ENCODE data around the gene MADCAM1. TPM values are rescaled to one million over a fixed set of nuclear protein-coding genes. Genes with fewer than 3 reads are reported as not detected.

The MADCAM1 gene
- total and polyA plus RNA-seq, 10 of the 15 experiments (the other 5 are each of a cell fraction or from before 2014, with no cell fraction given) = 0.06 to 0.32 (median 0.31) TPM; not detected in 5

GRCh38 chr19:497869-498510 is 1.7 kb downstream of the MADCAM1 start:
- no peak overlapping the region for H3K9ac ChIP-seq (ENCODE audit: control insufficient read depth, insufficient read depth, low read length)
- FAIRE-seq (no peak), DNase-seq (ENCODE audit: low read depth, low spot score) (no peak), ATAC-seq (peak; percentile 52)
- in situ Hi-C loops (cut with MboI) (no loop called here), intact Hi-C loops (cut with micrococcal nuclease; ENCODE audit: unreplicated experiment) (no loop called here)
- no peaks in the 10 kb centered on the region for H3K79me2 ChIP-seq (ENCODE audit: control insufficient read depth, insufficient read depth, low read length)
- H3K9me3 ChIP-seq (replicated peaks; ENCODE audit: control insufficient read depth, insufficient read depth, low read length) = no peaks in the 10 kb centered on the region; the same call in 2 of the 3 replicates
- 10% methylated on average over 32 of the region's 50 CpGs for WGBS (ENCODE audit: insufficient coverage, insufficient replicate concordance, low lambda C conversion rate, missing lambda C conversion rate)
- no peaks in the 10 kb centered on the region for H3K4me1 ChIP-seq (ENCODE audit: control insufficient read depth, insufficient read depth, low read length)
- ChIA-PET SMC1A (ENCODE audit: uncharacterized antibody, unreplicated experiment) (no interaction called here), CTCF (interaction anchor here (0.7 to 1.0 kb wide), 2 partner anchors 8 to 13 kb away, joined by 3 to 5 read pairs; no protein-coding TSS in a partner anchor), POLR2A (no interaction called here), RAD21 (ENCODE audit: unreplicated experiment) (no interaction called here)
- H3K4me3 ChIP-seq = no peak overlapping the region
- H3K36me3 ChIP-seq (ENCODE audit: control insufficient read depth in 2 of 2, insufficient read depth in 2 of 2, low read length in 1 of 2) = no peaks in the 10 kb centered on the region
- H3K27ac ChIP-seq (ENCODE audit: control insufficient read depth, insufficient read depth) = no peak overlapping the region
- H2AFZ ChIP-seq (ENCODE audit: control insufficient read depth, low read depth, low read length) = no peak overlapping the region
- no TSS peak for BruUV-seq (replicated peaks)
- H3K4me2 ChIP-seq (ENCODE audit: control insufficient read depth, insufficient read depth) = no peak overlapping the region
- no peaks in the 10 kb centered on the region; a peak in 1 of 4 replicates for H3K27me3 ChIP-seq (replicated peaks in 1 of 2; ENCODE audit: control insufficient read depth in 2 of 2, insufficient read depth in 2 of 2, low read length in 1 of 2)
- TF ChIP-seq GABPA (IDR thresholded peaks at IDR 0.05; ENCODE audit: low read depth) (no peak), BHLHE40 (IDR thresholded peaks at IDR 0.05; ENCODE audit: borderline replicate concordance in 1 of 2, low read depth in 2 of 2, low read length in 1 of 2) (0 out of 4 replicates have a peak, but pooled peaks of 1 of the 2 experiments have one; percentile 11)
- no peaks in the 10 kb centered on the region for H4K20me1 ChIP-seq (ENCODE audit: control insufficient read depth, insufficient read depth)

DNA sequence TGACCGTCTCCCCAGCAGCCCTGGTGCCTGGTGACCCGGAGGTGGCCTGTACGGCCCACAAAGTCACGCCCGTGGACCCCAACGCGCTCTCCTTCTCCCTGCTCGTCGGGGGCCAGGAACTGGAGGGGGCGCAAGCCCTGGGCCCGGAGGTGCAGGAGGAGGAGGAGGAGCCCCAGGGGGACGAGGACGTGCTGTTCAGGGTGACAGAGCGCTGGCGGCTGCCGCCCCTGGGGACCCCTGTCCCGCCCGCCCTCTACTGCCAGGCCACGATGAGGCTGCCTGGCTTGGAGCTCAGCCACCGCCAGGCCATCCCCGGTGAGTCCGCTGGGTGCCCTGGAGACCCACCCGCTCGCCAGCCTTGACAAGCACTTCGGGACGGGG is 2.2 kb downstream of the MADCAM1 start:
- TF ChIP-seq HDAC6 (IDR thresholded peaks at IDR 0.05; ENCODE audit: unreplicated experiment) (no peak), EZH2 (IDR thresholded peaks at IDR 0.05; ENCODE audit: borderline replicate concordance, control insufficient read depth, low read depth, low read length) (no peak), IRF4 (IDR thresholded peaks at IDR 0.05; ENCODE audit: low read depth, low read length) (no peak)
- Histone ChIP-seq H3K36me3 (ENCODE audit: control insufficient read depth in 2 of 2, insufficient read depth in 2 of 2, low read length in 1 of 2) (no peaks in the 10 kb centered on the region), H3K27me3 (replicated peaks in 1 of 2; ENCODE audit: control insufficient read depth in 2 of 2, insufficient read depth in 2 of 2, low read length in 1 of 2) (no peaks in the 10 kb centered on the region; a peak in 1 of 4 replicates), H3K9ac (ENCODE audit: control insufficient read depth, insufficient read depth, low read length) (no peak overlapping the region), H3K4me2 (ENCODE audit: control insufficient read depth, insufficient read depth) (no peak overlapping the region), H4K20me1 (ENCODE audit: control insufficient read depth, insufficient read depth) (no peaks in the 10 kb centered on the region), H3K4me1 (ENCODE audit: control insufficient read depth, insufficient read depth, low read length) (no peaks in the 10 kb centered on the region), H3K9me3 (replicated peaks; ENCODE audit: control insufficient read depth, insufficient read depth, low read length) (no peaks in the 10 kb centered on the region; the same call in 2 of the 3 replicates), H3K79me2 (ENCODE audit: control insufficient read depth, insufficient read depth, low read length) (no peaks in the 10 kb centered on the region), H3K27ac (ENCODE audit: control insufficient read depth, insufficient read depth) (no peak overlapping the region), H3K4me3 (no peak overlapping the region), H2AFZ (ENCODE audit: control insufficient read depth, low read depth, low read length) (no peak overlapping the region)
- intact Hi-C loops (cut with micrococcal nuclease; ENCODE audit: unreplicated experiment) = no loop called here
- no peak for FAIRE-seq
- ATAC-seq = peak; percentile 27
- BruUV-seq (replicated peaks) = no TSS peak
- POLR2A ChIA-PET = interaction anchor here (0.6 kb wide), 1 partner anchor 156 kb away, joined by 4 read pairs; no protein-coding TSS in a partner anchor
- RAD21 ChIA-PET (ENCODE audit: unreplicated experiment) = no interaction called here
- CTCF ChIA-PET = no interaction called here
- 0% methylated on average over 10 of the region's 26 CpGs for WGBS (ENCODE audit: insufficient coverage, insufficient replicate concordance, low lambda C conversion rate, missing lambda C conversion rate)
- no peak for DNase-seq (ENCODE audit: low read depth, low spot score)
- SMC1A ChIA-PET (ENCODE audit: uncharacterized antibody, unreplicated experiment) = no interaction called here
- in situ Hi-C loops (cut with MboI) = no loop called here
